GM12878 (cell line): ENCODE results near the gene MTF2. TPM values are rescaled to one million over a fixed set of nuclear protein-coding genes. Genes with fewer than 3 reads are reported as not detected.

ENCODE experiments used
- ATAC-seq: fragments of 200-7000 bp; cut with Tn5 transposase; 3 replicates; pipeline ENCODE4 v1.9.1; 2020; ENCODE audit warnings: mild to moderate bottlenecking, moderate library complexity
- BruUV-seq: library from RNA; stranded (reverse); fragments of 400-500 nt; replicated peaks from 2 replicates; lab custom pipeline; 2021; lab: Mats Ljungman, UMichigan
- CTCF ChIA-PET: fragments of 300-600 bp; sonication (Branson Sonifier 250); formaldehyde crosslinking; extraction: SDS; loops from one replicate; lab custom pipeline; 2021; ENCODE audit warnings: inconsistent platforms; lab: Yijun Ruan, JAX
- POLR2A ChIA-PET: fragments of 350-600 bp; formaldehyde crosslinking; extraction: SDS; loops from one replicate; lab custom pipeline; 2021; ENCODE audit warnings: inconsistent platforms; lab: Charles Lee
- RAD21 ChIA-PET: fragments of 300-600 bp; sonication (Branson Sonifier 250); formaldehyde crosslinking; loops from one replicate; lab custom pipeline; 2023; ENCODE audit warnings: antibody characterized with exemption; ENCODE audit not compliant: unreplicated experiment; lab: Charles Lee
- SMC1A ChIA-PET: fragments of 300-600 bp; sonication (Branson Sonifier 250); formaldehyde crosslinking; loops from one replicate; lab custom pipeline; 2023; ENCODE audit not compliant: unreplicated experiment, uncharacterized antibody; lab: Charles Lee
- DNase-seq: peaks from one replicate; pipeline ENCODE4 v3.0.0-alpha.2; 2011; ENCODE audit warnings: low read depth, low spot score
- FAIRE-seq: peaks from 3 replicates; lab custom pipeline; 2011; peaks lifted over from hg19 to GRCh38; lab: Jason Lieb, UNC
- H2AFZ ChIP-seq: 2 replicates; pipeline ENCODE4 v1.6.0; 2011; ENCODE audit warnings: low read depth, low read length, control low read depth; ENCODE audit not compliant: control insufficient read depth
- H3K27ac ChIP-seq: 2 replicates; pipeline ENCODE4 v1.5.1; 2011; ENCODE audit warnings: control low read depth; ENCODE audit not compliant: control insufficient read depth, insufficient read depth
- H3K27me3 ChIP-seq, 2 experiments: replicated peaks in 1 of 2; 2 replicates each; pipeline versions ENCODE4 v1.6.0 to v1.6.1; 2011; ENCODE audit warnings: low read length in 1 of 2; ENCODE audit not compliant: control insufficient read depth in 2 of 2, insufficient read depth in 2 of 2
- H3K36me3 ChIP-seq, 2 experiments: 2 replicates each; pipeline ENCODE4 v1.5.1; 2011; ENCODE audit warnings: low read length in 1 of 2; ENCODE audit not compliant: control insufficient read depth in 2 of 2, insufficient read depth in 2 of 2
- H3K4me1 ChIP-seq: 2 replicates; pipeline ENCODE4 v1.6.1; 2011; ENCODE audit warnings: mild to moderate bottlenecking, low read length, moderate library complexity, mixed read lengths; ENCODE audit not compliant: control insufficient read depth, insufficient read depth
- H3K4me2 ChIP-seq: 2 replicates; pipeline ENCODE4 v1.6.0; 2011; ENCODE audit warnings: control low read depth; ENCODE audit not compliant: control insufficient read depth, insufficient read depth
- H3K4me3 ChIP-seq: fragments of 200-600 bp; sonication (generic); 2 replicates; pipeline ENCODE4 v1.5.1; 2016
- H3K79me2 ChIP-seq: 2 replicates; pipeline ENCODE4 v1.6.0; 2011; ENCODE audit warnings: low read length; ENCODE audit not compliant: control insufficient read depth, insufficient read depth
- H3K9ac ChIP-seq: 2 replicates; pipeline ENCODE4 v1.8.0; 2011; ENCODE audit warnings: low read length, control low read depth, mixed read lengths; ENCODE audit not compliant: control insufficient read depth, insufficient read depth
- H3K9me3 ChIP-seq: replicated peaks from 3 replicates; pipeline ENCODE4 v1.5.1; 2011; ENCODE audit warnings: mild to moderate bottlenecking, low read length; ENCODE audit not compliant: control insufficient read depth, insufficient read depth
- H4K20me1 ChIP-seq: 2 replicates; pipeline ENCODE4 v1.6.0; 2011; ENCODE audit not compliant: control insufficient read depth, insufficient read depth
- ASH2L ChIP-seq: fragments of 300-600, 200-600 bp; sonication (generic); IDR thresholded peaks from 2 replicates; pipeline ENCODE4 v1.6.1; 2017; ENCODE audit warnings: low read depth, mild to moderate bottlenecking, borderline replicate concordance
- ATF2 ChIP-seq: IDR thresholded peaks from 2 replicates; pipeline ENCODE4 v1.6.1; 2012; ENCODE audit warnings: low read length, inconsistent platforms
- BACH1 ChIP-seq: fragments of 450-650 bp; IDR thresholded peaks from 2 replicates; pipeline ENCODE4 v1.6.1; 2017; ENCODE audit warnings: mild to moderate bottlenecking, borderline replicate concordance
- BCL11A ChIP-seq: IDR thresholded peaks from 2 replicates; pipeline ENCODE4 v1.6.1; 2011; ENCODE audit warnings: low read depth, low read length
- CBX3 ChIP-seq: fragments of 200-600 bp; sonication (generic); IDR thresholded peaks from 2 replicates; pipeline ENCODE4 v1.6.1; 2016; ENCODE audit warnings: low read depth, borderline replicate concordance
- ETV6 ChIP-seq, 2 experiments: fragments of 450-650 bp in 1 of 2; IDR thresholded peaks in 1 of 2; conservative IDR thresholded peaks in 1 of 2; 2 replicates each; pipeline ENCODE4 v1.6.1; 2014; ENCODE audit warnings: antibody characterized with exemption in 1 of 2, borderline replicate concordance in 1 of 2, low read depth in 1 of 2, mild to moderate bottlenecking in 1 of 2, moderate library complexity in 1 of 2
- FOS ChIP-seq: IDR thresholded peaks from 3 replicates; pipeline ENCODE4 v1.6.1; 2011; ENCODE audit warnings: borderline replicate concordance; ENCODE audit not compliant: insufficient read length; ENCODE audit errors: extremely low read depth
- HDAC2 ChIP-seq: fragments of 200-600 bp; sonication (generic); IDR thresholded peaks from 2 replicates; pipeline ENCODE4 v1.6.1; 2017
- NFYA ChIP-seq: IDR thresholded peaks from 2 replicates; pipeline ENCODE4 v1.6.1; 2011; ENCODE audit warnings: low read depth, mild to moderate bottlenecking, low read length, improper control_type of control experiment, borderline replicate concordance
- POLR2AphosphoS5 ChIP-seq: IDR thresholded peaks from 2 replicates; pipeline ENCODE4 v1.6.1; 2011; ENCODE audit warnings: mild to moderate bottlenecking, low read length, inconsistent platforms
- TARDBP ChIP-seq: IDR thresholded peaks from 2 replicates; pipeline ENCODE4 v1.6.1; 2016; ENCODE audit warnings: borderline replicate concordance
- YY1 ChIP-seq: IDR thresholded peaks from 2 replicates; pipeline ENCODE4 v1.6.1; 2011; ENCODE audit warnings: low read depth, mild to moderate bottlenecking, low read length
- ZBTB40 ChIP-seq: fragments of 450-650 bp; IDR thresholded peaks from 2 replicates; pipeline ENCODE4 v1.6.1; 2016; ENCODE audit warnings: mild to moderate bottlenecking, moderate library complexity, borderline replicate concordance
- ZNF24 ChIP-seq: fragments of 450-650 bp; IDR thresholded peaks from 2 replicates; pipeline ENCODE4 v1.6.1; 2017; ENCODE audit warnings: antibody characterized with exemption, mild to moderate bottlenecking
- ZNF592 ChIP-seq: fragments of 450-650 bp; IDR thresholded peaks from 2 replicates; pipeline ENCODE4 v1.6.1; 2017; ENCODE audit warnings: mild to moderate bottlenecking, moderate library complexity
- WGBS: methylation state at CpG from one replicate; pipeline ENCODE4 v1.1.6; 2016; ENCODE audit warnings: low lambda C conversion rate; ENCODE audit not compliant: insufficient replicate concordance, insufficient coverage; ENCODE audit errors: missing lambda C conversion rate; 5-methylcytosine and 5-hydroxymethylcytosine counted together
- in situ Hi-C: fragments of 300-500 bp; cut with MboI; formaldehyde crosslinking; loops from 9 replicates; pipeline ENCODE4 v1.14.3; 2018; ENCODE audit warnings: mixed read lengths
- intact Hi-C: fragments of 100-400 bp; cut with micrococcal nuclease; formaldehyde crosslinking; loops from one replicate; pipeline ENCODE4 v1.14.2; 2022; ENCODE audit not compliant: unreplicated experiment
- polyA plus RNA-seq, 11 experiments: library from polyadenylated mRNA; depleted of rRNA in 4 of 11; unstranded in 6 of 11; stranded (reverse) in 5 of 11; fragments of >200 nt; fragmentation: Nextera tagmentation in 4 of 11; fragmentation: Illumina TruSeq in 1 of 11; extraction: Ambion mirVana in 4 of 11; extraction: Trizol in 1 of 11; gene quantifications; 1 replicate in 1 of 11; 2 replicates in 10 of 11; pipeline versions ENCODE4 v1.2.1 to v1.2.3, GENCODE V29; 2011 to 2016; ENCODE audit warnings: inconsistent platforms in 2 of 11, missing spikeins in 2 of 11, low read depth in 1 of 11
- total RNA-seq, 4 experiments: library from RNA; depleted of rRNA in 3 of 4; stranded (reverse); fragments of >200 nt in 3 of 4; fragmentation: Illumina TruSeq in 1 of 4; extraction: Trizol in 1 of 4; gene quantifications; 2 replicates each; pipeline versions ENCODE4 v1.2.1 to v1.2.3, GENCODE V29; 2013 to 2021

MTF2 gene
- total and polyA plus RNA-seq, 10 of the 15 experiments (the other 5 are each of a cell fraction or from before 2014, with no cell fraction given): 22.6 to 74.9 (median 42.8) TPM

GRCh38 chr1:93137604-93138292 lies 58.7 kb downstream of the MTF2 start:
- in situ Hi-C loops (no loop called here), intact Hi-C loops (no loop called here)
- Histone ChIP-seq H2AFZ (no peak overlapping the region), H4K20me1 (no peaks in the 10 kb centered on the region), H3K27me3 (no peaks in the 10 kb centered on the region), H3K4me1 (no peaks in the 10 kb centered on the region), H3K9me3 (no peaks in the 10 kb centered on the region), H3K9ac (no peak overlapping the region), H3K4me2 (no peak overlapping the region), H3K79me2 (no peaks in the 10 kb centered on the region), H3K27ac (no peak overlapping the region), H3K4me3 (no peak overlapping the region), H3K36me3 (peaks cover 2 to 15% of the 10 kb centered on the region in 2 experiments)
- ChIA-PET RAD21 (interaction anchor here (1.2 to 1.3 kb wide), 2 partner anchors 53 to 57 kb away, joined by 3 read pairs; no protein-coding TSS in a partner anchor), CTCF (no interaction called here), POLR2A (no interaction called here), SMC1A (interaction anchor here (1.1 to 1.8 kb wide), 2 partner anchors 20 to 58 kb away, joined by 3 to 5 read pairs; no protein-coding TSS in a partner anchor)
- DNase-seq (no peak), FAIRE-seq (no peak), ATAC-seq (no peak)
- 19% methylated on average over 3 of the region's 3 CpGs for WGBS
- BruUV-seq: no TSS peak
- TF ChIP-seq BCL11A: no peak
- no peak for TF ChIP-seq ASH2L
- no peak for TF ChIP-seq ETV6 (conservative IDR thresholded peaks at IDR 0.05 in 1 of 2, IDR thresholded peaks at IDR 0.05 in 1 of 2; ENCODE audit: borderline replicate concordance in 1 of 2, low read depth in 1 of 2)
- TF ChIP-seq HDAC2: no peak
- TF ChIP-seq ATF2: no peak
- TF ChIP-seq FOS: no peak
- no peak for TF ChIP-seq TARDBP
- no peak for TF ChIP-seq CBX3
- no peak for TF ChIP-seq ZNF24
- no peak for TF ChIP-seq ZNF592
- no peak for TF ChIP-seq YY1
- TF ChIP-seq ZBTB40: no peak
- no peak for TF ChIP-seq BACH1
- no peak for TF ChIP-seq NFYA
- no peak for TF ChIP-seq POLR2AphosphoS5
